Measurements from ENCODE around the gene KPTN. TPM values are rescaled to one million over a fixed set of nuclear protein-coding genes. Genes with fewer than 3 reads are reported as not detected.

KPTN gene
- total and polyA plus RNA-seq, 2 experiments from 2014 or later = 10.1 to 22.6 TPM

DNA sequence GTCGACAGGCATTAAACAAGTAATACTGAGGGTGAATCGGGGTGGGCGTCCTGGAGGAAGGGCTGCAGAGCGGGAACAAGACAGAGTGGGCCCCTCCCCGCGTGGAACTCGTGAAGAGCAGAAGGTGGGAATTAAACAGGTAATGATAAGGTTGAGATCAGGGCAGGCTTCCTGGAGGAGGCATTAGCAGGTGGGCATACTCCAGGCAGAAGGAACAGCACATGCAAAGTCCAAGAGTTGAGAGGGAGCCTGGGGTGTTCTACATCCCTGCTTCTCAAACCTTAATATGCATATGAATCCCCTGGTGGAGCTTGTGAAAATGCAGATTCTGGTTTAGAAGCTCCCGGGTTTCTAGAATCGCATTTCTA lies 35.7 kb downstream of the KPTN start:
- Histone ChIP-seq H3K9me2 (replicated peaks; ENCODE audit: insufficient read depth) (no peaks in the 10 kb centered on the region), H3K4me3 (no peak overlapping the region), H3K9me3 (ENCODE audit: low read depth) (no peaks in the 10 kb centered on the region), H3K79me2 (no peaks in the 10 kb centered on the region), H3K4me2 (no peak overlapping the region), H3K36me3 (replicated peaks; ENCODE audit: insufficient read depth, low read depth) (no peaks in the 10 kb centered on the region), H4K20me1 (ENCODE audit: insufficient read depth, poor library complexity, severe bottlenecking) (no peaks in the 10 kb centered on the region), H2AFZ (no peak overlapping the region), H3K4me1 (ENCODE audit: insufficient read depth) (peaks cover 11% of the 10 kb centered on the region), H3K27me3 (peaks cover 71% of the 10 kb centered on the region), H3K27ac (no peak overlapping the region)
- DNase-seq (ENCODE audit: low spot score) = no peak
- TF ChIP-seq EZH2phosphoT487 (IDR thresholded peaks at IDR 0.05; ENCODE audit: low read depth, severe bottlenecking, unreplicated experiment) (no peak), EZH2 (IDR thresholded peaks at IDR 0.05; ENCODE audit: borderline replicate concordance) (no peak)
- TF ChIP-seq, protein P1, sequence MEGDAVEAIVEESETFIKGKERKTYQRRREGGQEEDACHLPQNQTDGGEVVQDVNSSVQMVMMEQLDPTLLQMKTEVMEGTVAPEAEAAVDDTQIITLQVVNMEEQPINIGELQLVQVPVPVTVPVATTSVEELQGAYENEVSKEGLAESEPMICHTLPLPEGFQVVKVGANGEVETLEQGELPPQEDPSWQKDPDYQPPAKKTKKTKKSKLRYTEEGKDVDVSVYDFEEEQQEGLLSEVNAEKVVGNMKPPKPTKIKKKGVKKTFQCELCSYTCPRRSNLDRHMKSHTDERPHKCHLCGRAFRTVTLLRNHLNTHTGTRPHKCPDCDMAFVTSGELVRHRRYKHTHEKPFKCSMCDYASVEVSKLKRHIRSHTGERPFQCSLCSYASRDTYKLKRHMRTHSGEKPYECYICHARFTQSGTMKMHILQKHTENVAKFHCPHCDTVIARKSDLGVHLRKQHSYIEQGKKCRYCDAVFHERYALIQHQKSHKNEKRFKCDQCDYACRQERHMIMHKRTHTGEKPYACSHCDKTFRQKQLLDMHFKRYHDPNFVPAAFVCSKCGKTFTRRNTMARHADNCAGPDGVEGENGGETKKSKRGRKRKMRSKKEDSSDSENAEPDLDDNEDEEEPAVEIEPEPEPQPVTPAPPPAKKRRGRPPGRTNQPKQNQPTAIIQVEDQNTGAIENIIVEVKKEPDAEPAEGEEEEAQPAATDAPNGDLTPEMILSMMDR (IDR thresholded peaks at IDR 0.05; ENCODE audit: poor library complexity) = no peak
- WGBS (ENCODE audit: low lambda C conversion rate, missing lambda C conversion rate) = 42% methylated on average over 9 of the region's 9 CpGs

DNA sequence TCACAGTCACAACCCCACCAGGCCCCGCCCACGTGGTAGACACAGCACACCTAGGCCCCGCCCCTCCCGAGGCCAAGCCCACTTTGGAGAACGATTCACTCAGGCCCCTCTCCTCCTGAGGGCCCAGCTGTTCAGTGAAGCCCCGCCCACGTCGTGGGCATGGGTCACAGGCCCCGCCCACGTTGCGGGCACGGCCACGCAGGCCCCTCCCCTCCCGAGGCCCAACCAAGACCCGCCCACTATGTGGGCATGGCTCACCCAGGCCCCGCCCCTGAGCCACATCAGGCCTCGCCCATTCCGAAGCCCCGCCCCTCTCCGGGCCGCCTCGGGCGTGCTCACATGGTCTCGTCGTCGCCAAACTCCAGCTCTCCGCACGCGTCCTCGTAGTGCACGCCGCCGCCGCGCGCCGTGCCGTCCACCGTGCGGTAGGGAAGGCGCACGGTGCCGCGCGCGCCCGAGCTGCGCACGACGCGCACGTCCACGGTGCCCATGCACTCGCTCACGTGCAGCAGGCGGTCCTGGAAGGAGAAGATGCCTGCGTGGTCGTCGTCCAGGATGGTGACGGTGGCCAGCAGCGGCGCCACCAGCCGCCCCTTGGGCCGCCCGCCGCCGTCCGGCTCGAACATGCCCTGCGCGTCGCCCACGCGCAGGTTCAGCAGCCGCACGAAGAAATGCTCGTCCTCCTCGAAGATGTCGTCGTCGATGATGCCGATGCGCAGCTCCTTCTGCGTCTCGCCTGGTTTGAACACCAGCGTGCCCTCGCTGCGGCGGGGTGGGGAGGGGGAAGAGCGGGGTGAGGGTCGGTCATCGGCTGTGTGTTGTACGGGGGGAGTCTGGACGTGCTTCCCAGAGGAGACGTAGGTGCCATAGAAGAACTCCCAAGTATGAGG lies 36.3 kb downstream of the KPTN start:
- H3K4me1 ChIP-seq (ENCODE audit: insufficient read depth) = peaks cover 11% of the 10 kb centered on the region
- no peaks in the 10 kb centered on the region for H3K36me3 ChIP-seq (replicated peaks; ENCODE audit: insufficient read depth, low read depth)
- H3K9me3 ChIP-seq (ENCODE audit: low read depth) = no peaks in the 10 kb centered on the region
- H3K4me3 ChIP-seq = no peak overlapping the region
- TF ChIP-seq, protein P1 (IDR thresholded peaks at IDR 0.05; ENCODE audit: poor library complexity) = no peak
- peak; percentile 46 for TF ChIP-seq EZH2 (IDR thresholded peaks at IDR 0.05; ENCODE audit: borderline replicate concordance)
- TF ChIP-seq EZH2phosphoT487 (IDR thresholded peaks at IDR 0.05; ENCODE audit: low read depth, severe bottlenecking, unreplicated experiment) = no peak
- DNase-seq (ENCODE audit: low spot score) = peak; percentile 71
- peaks cover 78% of the 10 kb centered on the region for H3K27me3 ChIP-seq
- no peak overlapping the region for H2AFZ ChIP-seq
- H3K9me2 ChIP-seq (replicated peaks; ENCODE audit: insufficient read depth) = no peaks in the 10 kb centered on the region
- no peak overlapping the region for H3K27ac ChIP-seq
- peak overlapping the region; percentile 74 for H3K4me2 ChIP-seq
- no peaks in the 10 kb centered on the region for H3K79me2 ChIP-seq
- WGBS (ENCODE audit: low lambda C conversion rate, missing lambda C conversion rate) = 8% methylated on average over 78 of the region's 95 CpGs
- no peaks in the 10 kb centered on the region for H4K20me1 ChIP-seq (ENCODE audit: insufficient read depth, poor library complexity, severe bottlenecking)

DNA sequence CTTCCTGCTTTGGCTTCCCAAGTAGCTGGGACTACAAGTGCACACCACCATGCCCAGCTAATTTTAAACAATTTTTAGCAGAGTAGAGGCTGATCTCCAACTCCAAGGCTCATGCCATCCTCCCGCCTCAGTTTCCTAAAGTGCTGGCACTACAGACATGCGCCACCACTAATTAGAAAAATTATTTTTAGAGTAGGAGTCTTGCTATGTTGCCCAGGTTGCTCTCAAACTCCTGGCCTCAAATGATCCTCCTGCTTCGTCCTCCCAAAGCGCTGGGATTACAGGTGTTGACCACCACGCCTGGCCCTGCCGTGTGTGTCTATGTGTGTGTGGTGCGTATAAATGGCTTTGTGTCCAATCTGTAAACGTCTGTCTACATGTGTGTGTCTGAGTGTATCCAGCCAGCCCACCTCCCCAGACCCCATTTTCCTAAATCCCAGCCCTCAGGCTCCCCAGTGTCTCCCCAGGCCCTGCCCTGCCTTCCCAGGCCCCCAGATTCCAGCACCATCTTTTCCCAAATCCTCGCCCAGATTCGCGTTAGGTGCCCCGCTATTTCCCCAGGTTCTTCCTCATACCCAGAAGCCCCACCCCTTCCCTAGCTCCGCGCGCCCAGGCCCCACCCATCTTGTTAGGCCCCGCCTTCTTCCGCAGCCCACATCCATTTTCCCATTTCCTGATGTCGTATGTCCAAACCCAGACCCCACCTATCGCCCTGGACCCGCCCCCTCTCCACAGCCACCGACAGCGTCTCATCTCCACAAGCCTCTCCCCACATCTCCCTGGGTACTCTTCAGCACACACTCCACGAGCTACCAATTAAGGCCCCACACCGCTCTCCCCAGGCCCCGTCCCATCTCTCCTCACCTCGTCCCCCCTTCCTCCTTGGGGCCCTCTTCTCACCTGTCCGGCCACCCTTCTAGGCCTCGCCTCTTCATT lies 37.2 kb downstream of the KPTN start:
- Histone ChIP-seq H3K4me3 (no peak overlapping the region), H4K20me1 (ENCODE audit: insufficient read depth, poor library complexity, severe bottlenecking) (no peaks in the 10 kb centered on the region), H3K9me2 (replicated peaks; ENCODE audit: insufficient read depth) (no peaks in the 10 kb centered on the region), H3K4me1 (ENCODE audit: insufficient read depth) (peaks cover 11% of the 10 kb centered on the region), H3K79me2 (no peaks in the 10 kb centered on the region), H3K9me3 (ENCODE audit: low read depth) (no peaks in the 10 kb centered on the region), H3K4me2 (peak overlapping the region; percentile 74), H3K36me3 (replicated peaks; ENCODE audit: insufficient read depth, low read depth) (no peaks in the 10 kb centered on the region), H2AFZ (no peak overlapping the region), H3K27ac (no peak overlapping the region), H3K27me3 (peaks cover 85% of the 10 kb centered on the region)
- WGBS (ENCODE audit: low lambda C conversion rate, missing lambda C conversion rate) = 17% methylated on average over 25 of the region's 28 CpGs
- TF ChIP-seq, protein P1 (IDR thresholded peaks at IDR 0.05; ENCODE audit: poor library complexity) = no peak
- no peak for TF ChIP-seq EZH2phosphoT487 (IDR thresholded peaks at IDR 0.05; ENCODE audit: low read depth, severe bottlenecking, unreplicated experiment)
- TF ChIP-seq EZH2 (IDR thresholded peaks at IDR 0.05; ENCODE audit: borderline replicate concordance) = no peak
- DNase-seq (ENCODE audit: low spot score) = peak; percentile 50

Data from hepatocyte (in vitro differentiated cells).